GM12892 (cell line): Measurements from ENCODE around the gene SLC9A1.

Experiments used
- POLR2A ChIP-seq: IDR thresholded peaks from 2 replicates; pipeline ENCODE4 v1.6.1; 2011; ENCODE audit warnings: low read depth, low read length, control low read depth
- POLR2AphosphoS5 ChIP-seq: IDR thresholded peaks from 2 replicates; pipeline ENCODE4 v1.6.1; 2011; ENCODE audit warnings: low read depth, low read length, control low read depth

GRCh38 chr1:27141266-27142003, 13.5 kb downstream of the SLC9A1 start:
- TF ChIP-seq POLR2A (no peak), POLR2AphosphoS5 (no peak)
